RWPE2 (cell line): ENCODE data around the gene OPN4.

Experiments
- ATAC-seq: fragments of 200-7000 bp; cut with Tn5 transposase; 3 replicates; pipeline ENCODE4 v1.9.1; 2021; ENCODE audit warnings: low read depth
- DNase-seq: peaks from one replicate; pipeline ENCODE4 v3.0.0-alpha.2; 2020; ENCODE audit warnings: low spot score
- H3K27ac ChIP-seq: fragments of 450-650 bp; 2 replicates; pipeline ENCODE4 v1.5.1; 2017; ENCODE audit warnings: mild to moderate bottlenecking; ENCODE audit not compliant: poor library complexity, severe bottlenecking
- H3K27me3 ChIP-seq: fragments of 250-450 bp; sonication (Bioruptor Pico); 2 replicates; pipeline ENCODE4 v1.5.1; 2021; ENCODE audit warnings: mild to moderate bottlenecking, moderate library complexity; ENCODE audit not compliant: insufficient read depth, poor library complexity, severe bottlenecking
- H3K36me3 ChIP-seq: fragments of 250-450 bp; sonication (Bioruptor Pico); 2 replicates; pipeline ENCODE4 v1.5.1; 2020; ENCODE audit warnings: low read depth, mild to moderate bottlenecking, moderate library complexity
- H3K4me1 ChIP-seq: fragments of 250-450 bp; sonication (Bioruptor Pico); 2 replicates; pipeline ENCODE4 v1.5.1; 2021; ENCODE audit warnings: mild to moderate bottlenecking, moderate library complexity; ENCODE audit not compliant: insufficient read depth, poor library complexity, severe bottlenecking
- H3K4me3 ChIP-seq: fragments of 250-450 bp; sonication (Bioruptor Pico); 2 replicates; pipeline ENCODE4 v1.5.1; 2021; ENCODE audit warnings: mild to moderate bottlenecking, moderate library complexity; ENCODE audit not compliant: severe bottlenecking
- H3K9me3 ChIP-seq: fragments of 250-450 bp; sonication (Bioruptor Pico); 2 replicates; pipeline ENCODE4 v1.5.1; 2021; ENCODE audit warnings: mild to moderate bottlenecking, moderate library complexity; ENCODE audit not compliant: severe bottlenecking
- CTCF ChIP-seq: fragments of 450-650 bp; IDR thresholded peaks from one replicate; pipeline ENCODE4 v1.5.1; 2017; ENCODE audit warnings: mild to moderate bottlenecking, moderate library complexity; ENCODE audit not compliant: poor library complexity, severe bottlenecking

OPN4 gene

GRCh38 chr10:86708068-86708782, 53.9 kb downstream of the OPN4 start:
- H3K4me3 ChIP-seq = no peak overlapping the region
- DNase-seq (peak; percentile 54), ATAC-seq (no peak)
- no peak for TF ChIP-seq CTCF
- no peak overlapping the region for H3K27ac ChIP-seq
- H3K27me3 ChIP-seq = no peaks in the 10 kb centered on the region
- no peaks in the 10 kb centered on the region for H3K9me3 ChIP-seq
- H3K4me1 ChIP-seq = no peaks in the 10 kb centered on the region
- no peaks in the 10 kb centered on the region for H3K36me3 ChIP-seq

GRCh38 chr10:86708783-86709380, 54.5 kb downstream of the OPN4 start:
- no peak for ATAC-seq
- Histone ChIP-seq H3K4me3 (no peak overlapping the region), H3K9me3 (no peaks in the 10 kb centered on the region), H3K4me1 (no peaks in the 10 kb centered on the region), H3K36me3 (no peaks in the 10 kb centered on the region), H3K27me3 (no peaks in the 10 kb centered on the region), H3K27ac (no peak overlapping the region)
- peak; percentile 29 for DNase-seq
- TF ChIP-seq CTCF = no peak

- no peaks in the 10 kb centered on the region for H3K36me3 ChIP-seq
- DNase-seq (no peak), ATAC-seq (no peak)
- H3K4me3 ChIP-seq = no peak overlapping the region
- no peak for TF ChIP-seq CTCF
- no peaks in the 10 kb centered on the region for H3K9me3 ChIP-seq
- H3K27me3 ChIP-seq = no peaks in the 10 kb centered on the region
- H3K4me1 ChIP-seq = no peaks in the 10 kb centered on the region
- H3K27ac ChIP-seq = no peak overlapping the region
These were observed 55.2 kb downstream of the OPN4 start for GRCh38 chr10:86709396-86710185.

GRCh38 chr10:86710987-86711512, 56.7 kb downstream of the OPN4 start:
- Histone ChIP-seq H3K27ac (peak overlapping the region; percentile 61), H3K4me3 (peak overlapping the region; percentile 78), H3K9me3 (no peaks in the 10 kb centered on the region), H3K4me1 (no peaks in the 10 kb centered on the region), H3K27me3 (no peaks in the 10 kb centered on the region), H3K36me3 (no peaks in the 10 kb centered on the region)
- DNase-seq = no peak
- TF ChIP-seq CTCF = peak; percentile 88
- peak; percentile 92 for ATAC-seq
